ENCODE data around the gene FOSL2. TPM values are rescaled to one million over a fixed set of nuclear protein-coding genes. Genes with fewer than 3 reads are reported as not detected.
A peak's percentile ranks its signal among the peaks of the same experiment; 100 is the strongest.

Gene FOSL2
- total RNA-seq, 3 donors from 2014 or later (not counting 1 experiment from before 2014, with no cell fraction given): 414 to 531 (median 455) TPM

GRCh38 chr2:28434600-28434989 is 41.9 kb downstream of the FOSL2 start:
- TF ChIP-seq, protein P1, sequence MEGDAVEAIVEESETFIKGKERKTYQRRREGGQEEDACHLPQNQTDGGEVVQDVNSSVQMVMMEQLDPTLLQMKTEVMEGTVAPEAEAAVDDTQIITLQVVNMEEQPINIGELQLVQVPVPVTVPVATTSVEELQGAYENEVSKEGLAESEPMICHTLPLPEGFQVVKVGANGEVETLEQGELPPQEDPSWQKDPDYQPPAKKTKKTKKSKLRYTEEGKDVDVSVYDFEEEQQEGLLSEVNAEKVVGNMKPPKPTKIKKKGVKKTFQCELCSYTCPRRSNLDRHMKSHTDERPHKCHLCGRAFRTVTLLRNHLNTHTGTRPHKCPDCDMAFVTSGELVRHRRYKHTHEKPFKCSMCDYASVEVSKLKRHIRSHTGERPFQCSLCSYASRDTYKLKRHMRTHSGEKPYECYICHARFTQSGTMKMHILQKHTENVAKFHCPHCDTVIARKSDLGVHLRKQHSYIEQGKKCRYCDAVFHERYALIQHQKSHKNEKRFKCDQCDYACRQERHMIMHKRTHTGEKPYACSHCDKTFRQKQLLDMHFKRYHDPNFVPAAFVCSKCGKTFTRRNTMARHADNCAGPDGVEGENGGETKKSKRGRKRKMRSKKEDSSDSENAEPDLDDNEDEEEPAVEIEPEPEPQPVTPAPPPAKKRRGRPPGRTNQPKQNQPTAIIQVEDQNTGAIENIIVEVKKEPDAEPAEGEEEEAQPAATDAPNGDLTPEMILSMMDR (IDR thresholded peaks at IDR 0.05): no peak
- peaks cover 69% of the 10 kb centered on the region for H3K4me1 ChIP-seq (ENCODE audit: control insufficient read depth, insufficient read depth, low read length)
- H3K9me3 ChIP-seq (ENCODE audit: control insufficient read depth, insufficient read depth, low read length): no peaks in the 10 kb centered on the region
- WGBS (ENCODE audit: insufficient coverage): 81% methylated on average over 5 of the region's 5 CpGs
- no peak for DNase-seq
- no peaks in the 10 kb centered on the region for H3K36me3 Mint-ChIP-seq
- no peaks in the 10 kb centered on the region for H3K36me3 ChIP-seq (ENCODE audit: control insufficient read depth, insufficient read depth, low read length)
- H3K4me1 Mint-ChIP-seq: peaks cover 73 to 82% of the 10 kb centered on the region in 2 donors
- no peak for ATAC-seq
- peak overlapping the region in 1 of 2 donors; percentile 59 for H3K27ac Mint-ChIP-seq
- H3K4me3 ChIP-seq (ENCODE audit: low read length): no peak overlapping the region
- intact Hi-C loops (cut with micrococcal nuclease): no loop called here
- H3K9me3 Mint-ChIP-seq: no peaks in the 10 kb centered on the region
- H3K27me3 Mint-ChIP-seq (ENCODE audit: low read depth in 2 of 2): no peaks in the 10 kb centered on the region
- no peaks in the 10 kb centered on the region for H3K27me3 ChIP-seq (ENCODE audit: control insufficient read depth, insufficient read depth, low read length)
- no peak overlapping the region for H3K27ac ChIP-seq (ENCODE audit: low read length)
- H3K4me3 Mint-ChIP-seq: peak overlapping the region; percentile 46

GRCh38 chr2:28435241-28435640 is 42.6 kb downstream of the FOSL2 start:
- H3K4me3 ChIP-seq (ENCODE audit: low read length): no peak overlapping the region
- ATAC-seq (no peak), DNase-seq (no peak)
- Mint-ChIP-seq H3K27ac (peak overlapping the region in 1 of 2 donors; percentile 59), H3K4me3 (peak overlapping the region; percentile 33), H3K4me1 (peaks cover 67 to 76% of the 10 kb centered on the region in 2 donors), H3K36me3 (no peaks in the 10 kb centered on the region), H3K27me3 (ENCODE audit: low read depth in 2 of 2) (no peaks in the 10 kb centered on the region), H3K9me3 (no peaks in the 10 kb centered on the region)
- no peaks in the 10 kb centered on the region for H3K9me3 ChIP-seq (ENCODE audit: control insufficient read depth, insufficient read depth, low read length)
- WGBS (ENCODE audit: insufficient coverage): 64% methylated on average over 4 of the region's 4 CpGs
- peaks cover 63% of the 10 kb centered on the region for H3K4me1 ChIP-seq (ENCODE audit: control insufficient read depth, insufficient read depth, low read length)
- intact Hi-C loops (cut with micrococcal nuclease): no loop called here
- no peaks in the 10 kb centered on the region for H3K27me3 ChIP-seq (ENCODE audit: control insufficient read depth, insufficient read depth, low read length)
- no peaks in the 10 kb centered on the region for H3K36me3 ChIP-seq (ENCODE audit: control insufficient read depth, insufficient read depth, low read length)
- no peak overlapping the region for H3K27ac ChIP-seq (ENCODE audit: low read length)
- TF ChIP-seq, protein P1 (IDR thresholded peaks at IDR 0.05): no peak

GRCh38 chr2:28435814-28436351 is 43.2 kb downstream of the FOSL2 start:
- H3K27me3 Mint-ChIP-seq (ENCODE audit: low read depth in 2 of 2): no peaks in the 10 kb centered on the region
- no peak overlapping the region for H3K4me3 ChIP-seq (ENCODE audit: low read length)
- no peaks in the 10 kb centered on the region for H3K9me3 Mint-ChIP-seq
- DNase-seq (no peak), ATAC-seq (no peak)
- H3K4me1 Mint-ChIP-seq: peaks cover 61 to 70% of the 10 kb centered on the region in 2 donors
- peaks cover 56% of the 10 kb centered on the region for H3K4me1 ChIP-seq (ENCODE audit: control insufficient read depth, insufficient read depth, low read length)
- 88% methylated on average over 3 of the region's 4 CpGs for WGBS (ENCODE audit: insufficient coverage)
- H3K27ac Mint-ChIP-seq: no peak overlapping the region
- no peak overlapping the region for H3K4me3 Mint-ChIP-seq
- no peaks in the 10 kb centered on the region for H3K9me3 ChIP-seq (ENCODE audit: control insufficient read depth, insufficient read depth, low read length)
- no peaks in the 10 kb centered on the region for H3K27me3 ChIP-seq (ENCODE audit: control insufficient read depth, insufficient read depth, low read length)
- TF ChIP-seq, protein P1 (IDR thresholded peaks at IDR 0.05): no peak
- H3K36me3 Mint-ChIP-seq: no peaks in the 10 kb centered on the region
- H3K36me3 ChIP-seq (ENCODE audit: control insufficient read depth, insufficient read depth, low read length): no peaks in the 10 kb centered on the region
- H3K27ac ChIP-seq (ENCODE audit: low read length): no peak overlapping the region
- intact Hi-C loops (cut with micrococcal nuclease): no loop called here

- Histone ChIP-seq H3K4me1 (ENCODE audit: control insufficient read depth, insufficient read depth, low read length) (peaks cover 49% of the 10 kb centered on the region), H3K36me3 (ENCODE audit: control insufficient read depth, insufficient read depth, low read length) (no peaks in the 10 kb centered on the region), H3K4me3 (ENCODE audit: low read length) (no peak overlapping the region), H3K27ac (ENCODE audit: low read length) (no peak overlapping the region), H3K27me3 (ENCODE audit: control insufficient read depth, insufficient read depth, low read length) (no peaks in the 10 kb centered on the region), H3K9me3 (ENCODE audit: control insufficient read depth, insufficient read depth, low read length) (no peaks in the 10 kb centered on the region)
- Mint-ChIP-seq H3K4me3 (no peak overlapping the region), H3K4me1 (peaks cover 53 to 63% of the 10 kb centered on the region in 2 donors), H3K9me3 (no peaks in the 10 kb centered on the region), H3K27me3 (ENCODE audit: low read depth in 2 of 2) (no peaks in the 10 kb centered on the region), H3K36me3 (no peaks in the 10 kb centered on the region), H3K27ac (no peak overlapping the region)
- whole genome bisulfite sequencing (ENCODE audit: insufficient coverage): 79% methylated on average over 17 of the region's 17 CpGs
- TF ChIP-seq, protein P1 (IDR thresholded peaks at IDR 0.05): no peak
- ATAC-seq (no peak), DNase-seq (no peak)
- intact Hi-C loops (cut with micrococcal nuclease): no loop called here
Measured at GRCh38 chr2:28436525-28437051, 43.9 kb downstream of the FOSL2 start.

All from natural killer cell (primary cell).